ENCODE measurements around the gene SCUBE1.

GRCh38 chr22:43344520-43344787 is 1.3 kb upstream of the SCUBE1 start:
- TF ChIP-seq ZNF274 (IDR thresholded peaks at IDR 0.05; ENCODE audit: low read depth, low read length) (no peak), YY1 (IDR thresholded peaks at IDR 0.05; ENCODE audit: insufficient read depth, insufficient read length) (no peak), SUZ12 (IDR thresholded peaks at IDR 0.05; ENCODE audit: extremely low read depth, insufficient read depth, insufficient read length) (no peak)
